MM.1S (cell line): Measurements from ENCODE around the gene EVL.

Source experiments
- EZH2 ChIP-seq: fragments of 300-600 bp; sonication (generic); optimal IDR thresholded peaks from 2 replicates; pipeline ENCODE3; 2017; ENCODE audit warnings: low read depth, mild to moderate bottlenecking, antibody characterized with exemption, low read length, mixed read lengths
- EZH2phosphoT487 ChIP-seq: fragments of 300-600 bp; sonication (generic); IDR thresholded peaks from 2 replicates; pipeline ENCODE4 v1.6.1; 2018; ENCODE audit warnings: antibody characterized with exemption, low read length
- TF ChIP-seq, protein P1 (sequence below): fragments of 300-600 bp; sonication (generic); IDR thresholded peaks from 2 replicates; pipeline ENCODE4 v1.5.1; 2016; ENCODE audit warnings: antibody characterized with exemption, low read length, mixed read lengths

DNA sequence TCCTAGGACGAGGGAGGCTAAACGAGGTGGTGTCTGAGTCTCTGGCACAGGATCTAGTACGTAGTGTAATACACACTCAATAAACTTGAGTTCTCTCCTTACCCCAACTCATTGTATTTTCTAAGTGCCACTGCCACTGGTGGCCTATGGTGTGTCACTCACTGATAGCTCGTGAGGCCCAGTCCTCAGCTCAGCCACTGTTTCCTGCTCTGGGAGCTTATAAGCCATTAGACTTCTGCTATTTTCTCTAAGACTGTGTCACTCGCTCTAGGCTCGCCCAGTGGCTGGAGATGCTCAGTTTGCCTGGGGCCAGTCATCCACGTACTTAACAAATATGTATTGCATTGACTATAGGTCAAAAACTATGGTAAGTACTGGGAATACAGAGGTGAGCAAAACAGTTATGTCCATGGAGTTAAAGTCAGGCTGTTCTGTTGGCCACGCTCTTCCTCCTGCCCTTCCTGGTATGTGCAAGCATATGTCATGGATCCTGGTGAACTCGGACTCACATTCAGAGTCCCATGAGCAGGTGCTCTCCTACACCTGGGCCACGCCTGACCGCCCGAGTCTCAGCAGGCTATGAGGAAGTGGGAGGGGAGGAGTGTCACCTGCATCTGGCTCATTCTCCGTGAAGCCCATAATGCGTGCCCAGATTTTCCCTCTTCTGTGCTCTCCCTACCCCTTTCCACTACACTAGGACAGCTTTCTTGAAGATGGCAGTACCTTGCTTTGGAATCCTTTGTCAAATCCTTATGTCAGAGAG is 52.6 kb downstream of the EVL start:
- TF ChIP-seq, protein P1, sequence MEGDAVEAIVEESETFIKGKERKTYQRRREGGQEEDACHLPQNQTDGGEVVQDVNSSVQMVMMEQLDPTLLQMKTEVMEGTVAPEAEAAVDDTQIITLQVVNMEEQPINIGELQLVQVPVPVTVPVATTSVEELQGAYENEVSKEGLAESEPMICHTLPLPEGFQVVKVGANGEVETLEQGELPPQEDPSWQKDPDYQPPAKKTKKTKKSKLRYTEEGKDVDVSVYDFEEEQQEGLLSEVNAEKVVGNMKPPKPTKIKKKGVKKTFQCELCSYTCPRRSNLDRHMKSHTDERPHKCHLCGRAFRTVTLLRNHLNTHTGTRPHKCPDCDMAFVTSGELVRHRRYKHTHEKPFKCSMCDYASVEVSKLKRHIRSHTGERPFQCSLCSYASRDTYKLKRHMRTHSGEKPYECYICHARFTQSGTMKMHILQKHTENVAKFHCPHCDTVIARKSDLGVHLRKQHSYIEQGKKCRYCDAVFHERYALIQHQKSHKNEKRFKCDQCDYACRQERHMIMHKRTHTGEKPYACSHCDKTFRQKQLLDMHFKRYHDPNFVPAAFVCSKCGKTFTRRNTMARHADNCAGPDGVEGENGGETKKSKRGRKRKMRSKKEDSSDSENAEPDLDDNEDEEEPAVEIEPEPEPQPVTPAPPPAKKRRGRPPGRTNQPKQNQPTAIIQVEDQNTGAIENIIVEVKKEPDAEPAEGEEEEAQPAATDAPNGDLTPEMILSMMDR, result no peak
- TF ChIP-seq EZH2phosphoT487 (no peak), EZH2 (no peak)
